Mucosa of stomach (tissue), 1 donor: ENCODE data around the gene GATM.
"Not testable (repeated sequence)": the region's sequence is repeated elsewhere in the genome, so short reads cannot be mapped to it uniquely, and the experiment has no call there.

Experiments
- H3K27me3 ChIP-seq: one replicate; pipeline ENCODE4 v1.7.0; 2013; ENCODE audit warnings: mild to moderate bottlenecking, low read length; ENCODE audit not compliant: control insufficient read depth, insufficient read depth
- H3K36me3 ChIP-seq: one replicate; pipeline ENCODE4 v1.7.0; 2013; ENCODE audit warnings: low read length; ENCODE audit not compliant: control insufficient read depth, insufficient read depth
- H3K4me1 ChIP-seq: one replicate; pipeline ENCODE4 v1.7.0; 2013; ENCODE audit warnings: mild to moderate bottlenecking, low read length; ENCODE audit not compliant: control insufficient read depth, insufficient read depth
- H3K4me3 ChIP-seq: one replicate; pipeline ENCODE4 v1.7.0; 2013; ENCODE audit warnings: low read length
- H3K9ac ChIP-seq: one replicate; pipeline ENCODE4 v1.7.0; 2013; ENCODE audit warnings: mild to moderate bottlenecking, low read length, moderate library complexity
- H3K9me3 ChIP-seq: one replicate; pipeline ENCODE4 v1.7.0; 2013; ENCODE audit warnings: mild to moderate bottlenecking, low read length, moderate library complexity; ENCODE audit not compliant: control insufficient read depth
- donor health status: Pancreatic carcinoma.

Gene GATM

GRCh38 chr15:45314960-45315359 lies 63.4 kb downstream of the GATM start:
- no peaks in the 10 kb centered on the region for H3K36me3 ChIP-seq
- H3K9ac ChIP-seq, result no peak overlapping the region
- no peaks in the 10 kb centered on the region for H3K9me3 ChIP-seq
- peaks cover 12% of the 10 kb centered on the region for H3K4me1 ChIP-seq
- H3K4me3 ChIP-seq, result no peak overlapping the region
- no peaks in the 10 kb centered on the region for H3K27me3 ChIP-seq

GRCh38 chr15:45314117-45314516 lies 64.2 kb downstream of the GATM start:
- not testable (repeated sequence) for H3K4me1 ChIP-seq, H3K4me3 ChIP-seq, H3K36me3 ChIP-seq, H3K27me3 ChIP-seq, H3K9me3 ChIP-seq, H3K9ac ChIP-seq
